Left kidney (tissue), 2 donors: ENCODE data around the gene COL8A2. TPM values are rescaled to one million over a fixed set of nuclear protein-coding genes. Genes with fewer than 3 reads are reported as not detected.

Experiments used
- DNase-seq: peaks from one replicate; pipeline ENCODE4 v3.0.0-alpha.2; 2013
- polyA plus RNA-seq: library from polyadenylated mRNA; unstranded; fragments of 120-200 nt; gene quantifications from one replicate; pipeline ENCODE4 v1.2.1, GENCODE V29; 2013; ENCODE audit not compliant: insufficient read length

COL8A2 gene
- polyA plus RNA-seq, 1 donor: 1.2 TPM

- DNase-seq: no peak
These were observed 11.5 kb upstream of the COL8A2 start for GRCh38 chr1:36136535-36136934.

- no peak for DNase-seq
These were observed 10.8 kb upstream of the COL8A2 start for GRCh38 chr1:36135796-36136195.

GRCh38 chr1:36135330-36135667 is 10.3 kb upstream of the COL8A2 start:
- no peak for DNase-seq

- DNase-seq: peak; percentile 66
These were observed 9.7 kb upstream of the COL8A2 start for GRCh38 chr1:36134505-36135329.

GRCh38 chr1:36134031-36134430 is 9.0 kb upstream of the COL8A2 start:
- no peak for DNase-seq

- no peak for DNase-seq
These were observed 8.5 kb upstream of the COL8A2 start for GRCh38 chr1:36133484-36133883.

- no peak for DNase-seq
These were observed 7.0 kb upstream of the COL8A2 start for GRCh38 chr1:36132029-36132428.

GRCh38 chr1:36128905-36129206 is 3.8 kb upstream of the COL8A2 start:
- no peak for DNase-seq

GRCh38 chr1:36128126-36128904 is 3.3 kb upstream of the COL8A2 start:
- DNase-seq: no peak

GRCh38 chr1:36126797-36127500 is 1.9 kb upstream of the COL8A2 start:
- DNase-seq: no peak

- no peak for DNase-seq
These were observed 1.1 kb upstream of the COL8A2 start for GRCh38 chr1:36126005-36126716.

GRCh38 chr1:36124404-36125128 is 456 bp downstream of the COL8A2 start:
- no peak for DNase-seq

GRCh38 chr1:36123356-36123755 is 1.7 kb downstream of the COL8A2 start:
- no peak for DNase-seq

GRCh38 chr1:36122062-36123030 is 2.7 kb downstream of the COL8A2 start:
- no peak for DNase-seq

- no peak for DNase-seq
These were observed 5.6 kb downstream of the COL8A2 start for GRCh38 chr1:36119456-36119855.

- DNase-seq: no peak
These were observed 6.4 kb downstream of the COL8A2 start for GRCh38 chr1:36118447-36119204.

GRCh38 chr1:36116901-36117300 is 8.1 kb downstream of the COL8A2 start:
- DNase-seq: no peak

- no peak for DNase-seq
These were observed 9.1 kb downstream of the COL8A2 start for GRCh38 chr1:36115931-36116330.

GRCh38 chr1:36115200-36115669 is 9.8 kb downstream of the COL8A2 start:
- no peak for DNase-seq

- DNase-seq: no peak
These were observed 10.7 kb downstream of the COL8A2 start for GRCh38 chr1:36114371-36114770.
